MM.1S (cell line): ENCODE measurements around the gene CCDC171.
"Not testable (repeated sequence)": the region's sequence is repeated elsewhere in the genome, so short reads cannot be mapped to it uniquely, and the experiment has no call there.

Experiments used
- DNase-seq: peaks from one replicate; pipeline ENCODE4 v3.0.0-alpha.2; 2015
- H2AFZ ChIP-seq: fragments of 300-600 bp; sonication (generic); 2 replicates; pipeline ENCODE4 v1.6.0; 2016; ENCODE audit warnings: antibody characterized with exemption, low read length
- H3F3A ChIP-seq: fragments of 300-600 bp; sonication (generic); 2 replicates; pipeline ENCODE4 v1.6.1; 2016; ENCODE audit warnings: mild to moderate bottlenecking, antibody characterized with exemption, low read length, moderate library complexity, mixed read lengths; ENCODE audit not compliant: insufficient read depth
- H3K27ac ChIP-seq: fragments of 300-600 bp; sonication (generic); 2 replicates; pipeline ENCODE4 v1.5.1; 2016; ENCODE audit warnings: mild to moderate bottlenecking, low read length
- H3K27me3 ChIP-seq: fragments of 300-600 bp; sonication (generic); replicated peaks from 2 replicates; pipeline ENCODE4 v1.6.0; 2016; ENCODE audit warnings: low read length; ENCODE audit not compliant: insufficient read depth
- H3K36me3 ChIP-seq: fragments of 300-600 bp; sonication (generic); replicated peaks from 2 replicates; pipeline ENCODE4 v1.6.1; 2016; ENCODE audit warnings: mild to moderate bottlenecking, low read length, mixed read lengths; ENCODE audit not compliant: insufficient read depth
- H3K4me1 ChIP-seq: fragments of 300-600 bp; sonication (generic); 2 replicates; pipeline ENCODE4 v1.6.1; 2016; ENCODE audit warnings: low read length, mixed read lengths
- H3K4me2 ChIP-seq: fragments of 300-600 bp; sonication (generic); 2 replicates; pipeline ENCODE4 v1.6.0; 2016; ENCODE audit warnings: low read depth, low read length
- H3K4me3 ChIP-seq: fragments of 300-600 bp; sonication (generic); 2 replicates; pipeline ENCODE4 v1.5.1; 2016; ENCODE audit warnings: low read length, mixed read lengths
- H3K79me2 ChIP-seq: fragments of 300-600 bp; sonication (generic); 2 replicates; pipeline ENCODE4 v1.6.1; 2016; ENCODE audit warnings: mixed run types, low read length, mixed read lengths
- H3K9ac ChIP-seq: fragments of 300-600 bp; sonication (generic); 2 replicates; pipeline ENCODE4 v1.6.1; 2016; ENCODE audit warnings: low read length, mixed read lengths
- H3K9me2 ChIP-seq: fragments of 300-600 bp; sonication (generic); replicated peaks from 2 replicates; pipeline ENCODE4 v1.6.1; 2016; ENCODE audit warnings: mild to moderate bottlenecking, low read length, mixed read lengths; ENCODE audit not compliant: insufficient read depth
- H3K9me3 ChIP-seq: fragments of 300-600 bp; sonication (generic); replicated peaks from 2 replicates; pipeline ENCODE4 v1.6.1; 2016; ENCODE audit warnings: mild to moderate bottlenecking, low read length, mixed read lengths; ENCODE audit not compliant: insufficient read depth
- H4K20me1 ChIP-seq: fragments of 300-600 bp; sonication (generic); 2 replicates; pipeline ENCODE4 v1.6.1; 2016; ENCODE audit warnings: mild to moderate bottlenecking, low read length, moderate library complexity, mixed read lengths; ENCODE audit not compliant: insufficient read depth
- EZH2 ChIP-seq: fragments of 300-600 bp; sonication (generic); optimal IDR thresholded peaks from 2 replicates; pipeline ENCODE3; 2017; ENCODE audit warnings: low read depth, mild to moderate bottlenecking, antibody characterized with exemption, low read length, mixed read lengths
- EZH2phosphoT487 ChIP-seq: fragments of 300-600 bp; sonication (generic); IDR thresholded peaks from 2 replicates; pipeline ENCODE4 v1.6.1; 2018; ENCODE audit warnings: antibody characterized with exemption, low read length
- TF ChIP-seq, protein P1 (sequence below): fragments of 300-600 bp; sonication (generic); IDR thresholded peaks from 2 replicates; pipeline ENCODE4 v1.5.1; 2016; ENCODE audit warnings: antibody characterized with exemption, low read length, mixed read lengths

The CCDC171 gene

DNA sequence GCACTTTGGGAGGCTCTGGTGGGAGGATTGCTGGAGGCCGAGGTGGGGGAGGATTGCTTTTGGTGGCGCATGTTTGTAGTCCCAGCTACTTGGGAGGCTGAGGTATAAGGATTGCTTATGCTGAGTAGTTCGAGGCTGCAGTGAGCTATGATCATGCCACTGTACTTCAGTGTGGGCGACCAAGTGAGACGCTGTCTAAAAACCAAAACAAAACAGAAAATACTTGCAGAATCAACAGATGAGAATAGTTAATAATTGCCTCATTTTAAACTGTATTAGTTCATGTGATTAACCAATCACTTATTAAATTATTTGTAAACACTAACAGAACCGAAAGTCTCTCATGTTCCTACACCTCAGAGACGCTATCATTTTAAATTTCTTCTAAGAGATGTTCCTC is 118.1 kb downstream of the CCDC171 start:
- Histone ChIP-seq H3K4me1 (0 out of 2 replicates have a peak, but pooled peaks cover 5% of the 10 kb centered on the region), H3K27ac (no peak overlapping the region), H3K9me3 (no peaks in the 10 kb centered on the region), H3F3A (no peaks in the 10 kb centered on the region), H3K4me2 (no peak overlapping the region), H2AFZ (no peak overlapping the region), H3K4me3 (no peak overlapping the region), H3K9me2 (no peaks in the 10 kb centered on the region), H3K79me2 (no peaks in the 10 kb centered on the region), H3K36me3 (no peaks in the 10 kb centered on the region), H3K9ac (no peak overlapping the region), H4K20me1 (no peaks in the 10 kb centered on the region), H3K27me3 (no peaks in the 10 kb centered on the region)
- TF ChIP-seq, protein P1, sequence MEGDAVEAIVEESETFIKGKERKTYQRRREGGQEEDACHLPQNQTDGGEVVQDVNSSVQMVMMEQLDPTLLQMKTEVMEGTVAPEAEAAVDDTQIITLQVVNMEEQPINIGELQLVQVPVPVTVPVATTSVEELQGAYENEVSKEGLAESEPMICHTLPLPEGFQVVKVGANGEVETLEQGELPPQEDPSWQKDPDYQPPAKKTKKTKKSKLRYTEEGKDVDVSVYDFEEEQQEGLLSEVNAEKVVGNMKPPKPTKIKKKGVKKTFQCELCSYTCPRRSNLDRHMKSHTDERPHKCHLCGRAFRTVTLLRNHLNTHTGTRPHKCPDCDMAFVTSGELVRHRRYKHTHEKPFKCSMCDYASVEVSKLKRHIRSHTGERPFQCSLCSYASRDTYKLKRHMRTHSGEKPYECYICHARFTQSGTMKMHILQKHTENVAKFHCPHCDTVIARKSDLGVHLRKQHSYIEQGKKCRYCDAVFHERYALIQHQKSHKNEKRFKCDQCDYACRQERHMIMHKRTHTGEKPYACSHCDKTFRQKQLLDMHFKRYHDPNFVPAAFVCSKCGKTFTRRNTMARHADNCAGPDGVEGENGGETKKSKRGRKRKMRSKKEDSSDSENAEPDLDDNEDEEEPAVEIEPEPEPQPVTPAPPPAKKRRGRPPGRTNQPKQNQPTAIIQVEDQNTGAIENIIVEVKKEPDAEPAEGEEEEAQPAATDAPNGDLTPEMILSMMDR, result no peak
- no peak for TF ChIP-seq EZH2phosphoT487
- TF ChIP-seq EZH2, result no peak
- no peak for DNase-seq

- Histone ChIP-seq H3K9me2 (no peaks in the 10 kb centered on the region), H4K20me1 (no peaks in the 10 kb centered on the region), H3K9ac (no peak overlapping the region), H3K27ac (no peak overlapping the region), H3K36me3 (no peaks in the 10 kb centered on the region), H3F3A (no peaks in the 10 kb centered on the region), H3K79me2 (no peaks in the 10 kb centered on the region), H3K27me3 (no peaks in the 10 kb centered on the region), H3K4me2 (no peak overlapping the region), H3K9me3 (no peaks in the 10 kb centered on the region), H3K4me3 (no peak overlapping the region), H3K4me1 (no peaks in the 10 kb centered on the region), H2AFZ (no peak overlapping the region)
- DNase-seq, result no peak
- no peak for TF ChIP-seq EZH2
- TF ChIP-seq, protein P1, result no peak
- no peak for TF ChIP-seq EZH2phosphoT487
Observed at GRCh38 chr9:15693701-15694100, 140.9 kb downstream of the CCDC171 start.

GRCh38 chr9:15696979-15697378 is 144.1 kb downstream of the CCDC171 start:
- H3K79me2 ChIP-seq, result no peaks in the 10 kb centered on the region
- no peak overlapping the region for H3K27ac ChIP-seq
- H3K9me2 ChIP-seq, result no peaks in the 10 kb centered on the region
- H3K9me3 ChIP-seq, result no peaks in the 10 kb centered on the region
- no peak overlapping the region for H3K9ac ChIP-seq
- no peaks in the 10 kb centered on the region for H3K27me3 ChIP-seq
- H2AFZ ChIP-seq, result no peak overlapping the region
- DNase-seq, result no peak
- H4K20me1 ChIP-seq, result no peaks in the 10 kb centered on the region
- no peaks in the 10 kb centered on the region for H3F3A ChIP-seq
- TF ChIP-seq EZH2phosphoT487, result no peak
- no peak for TF ChIP-seq EZH2
- TF ChIP-seq, protein P1, result no peak
- no peak overlapping the region for H3K4me3 ChIP-seq
- no peak overlapping the region for H3K4me2 ChIP-seq
- no peaks in the 10 kb centered on the region for H3K4me1 ChIP-seq
- H3K36me3 ChIP-seq, result no peaks in the 10 kb centered on the region

DNA sequence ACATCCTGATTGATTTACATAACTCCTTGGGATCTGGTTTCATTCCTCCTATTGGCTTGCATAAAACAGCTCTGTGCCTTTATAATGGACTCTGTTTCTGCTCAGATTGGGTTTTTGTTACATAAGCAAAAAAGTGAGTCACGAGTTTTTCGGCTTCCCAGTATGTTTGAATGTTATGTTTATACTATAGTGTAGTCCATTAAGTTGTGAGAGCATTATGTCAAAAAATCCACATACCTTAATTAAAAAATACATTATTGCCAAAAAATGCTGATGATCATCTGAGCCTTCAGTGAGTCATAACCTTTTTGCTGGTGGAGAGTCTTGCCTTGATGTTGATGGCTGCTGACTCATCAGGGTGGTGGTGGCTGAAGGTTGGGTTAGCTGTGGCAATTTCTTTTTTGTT is 144.6 kb downstream of the CCDC171 start:
- no peak overlapping the region for H3K4me3 ChIP-seq
- H3K4me1 ChIP-seq, result no peaks in the 10 kb centered on the region
- TF ChIP-seq EZH2, result no peak
- TF ChIP-seq EZH2phosphoT487, result no peak
- TF ChIP-seq, protein P1, result no peak
- H3K4me2 ChIP-seq, result no peak overlapping the region
- H4K20me1 ChIP-seq, result no peaks in the 10 kb centered on the region
- no peak overlapping the region for H3K9ac ChIP-seq
- no peak for DNase-seq
- no peaks in the 10 kb centered on the region for H3K79me2 ChIP-seq
- H3K9me2 ChIP-seq, result no peaks in the 10 kb centered on the region
- H3F3A ChIP-seq, result no peaks in the 10 kb centered on the region
- no peaks in the 10 kb centered on the region for H3K9me3 ChIP-seq
- H3K36me3 ChIP-seq, result no peaks in the 10 kb centered on the region
- H2AFZ ChIP-seq, result no peak overlapping the region
- no peaks in the 10 kb centered on the region for H3K27me3 ChIP-seq
- no peak overlapping the region for H3K27ac ChIP-seq

GRCh38 chr9:15699876-15700559 is 147.2 kb downstream of the CCDC171 start:
- H3K4me1 ChIP-seq, H3K36me3 ChIP-seq, H3K27me3 ChIP-seq, H3K9ac ChIP-seq, H3K27ac ChIP-seq, H3F3A ChIP-seq, DNase-seq, H3K79me2 ChIP-seq, H3K9me3 ChIP-seq, H2AFZ ChIP-seq, H3K4me3 ChIP-seq, H4K20me1 ChIP-seq, H3K9me2 ChIP-seq, H3K4me2 ChIP-seq: not testable (repeated sequence)
